GM20000 (cell line): Measurements from ENCODE around the gene TANGO6.

Source experiments
- DNase-seq: peaks from one replicate; pipeline ENCODE4 v3.0.0; 2012; ENCODE audit warnings: low spot score
- TF ChIP-seq, protein P1 (sequence below): IDR thresholded peaks from 2 replicates; pipeline ENCODE4 v1.5.1; 2012; ENCODE audit warnings: mild to moderate bottlenecking, control low read depth; ENCODE audit errors: extremely low read depth, missing control alignments

The TANGO6 gene

DNA sequence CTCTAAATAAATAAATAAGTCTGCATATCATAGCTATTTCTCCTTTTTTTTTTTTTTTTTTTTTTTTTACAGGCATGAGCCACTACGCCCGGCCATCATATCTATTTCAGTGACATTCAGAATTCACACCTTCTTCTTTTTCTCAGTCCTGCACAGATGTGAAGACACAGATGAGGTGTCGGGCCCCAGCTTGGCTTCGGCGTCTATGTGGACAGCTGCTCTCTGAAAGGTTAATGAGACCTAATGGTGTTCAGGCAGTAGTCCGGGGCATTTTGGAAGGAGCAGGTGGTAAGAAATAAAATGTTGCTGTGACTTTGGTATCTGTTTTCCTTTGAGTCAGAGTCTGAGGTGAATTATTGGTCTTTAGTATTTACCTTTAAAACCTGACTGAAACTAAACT is 23.6 kb downstream of the TANGO6 start:
- TF ChIP-seq, protein P1, sequence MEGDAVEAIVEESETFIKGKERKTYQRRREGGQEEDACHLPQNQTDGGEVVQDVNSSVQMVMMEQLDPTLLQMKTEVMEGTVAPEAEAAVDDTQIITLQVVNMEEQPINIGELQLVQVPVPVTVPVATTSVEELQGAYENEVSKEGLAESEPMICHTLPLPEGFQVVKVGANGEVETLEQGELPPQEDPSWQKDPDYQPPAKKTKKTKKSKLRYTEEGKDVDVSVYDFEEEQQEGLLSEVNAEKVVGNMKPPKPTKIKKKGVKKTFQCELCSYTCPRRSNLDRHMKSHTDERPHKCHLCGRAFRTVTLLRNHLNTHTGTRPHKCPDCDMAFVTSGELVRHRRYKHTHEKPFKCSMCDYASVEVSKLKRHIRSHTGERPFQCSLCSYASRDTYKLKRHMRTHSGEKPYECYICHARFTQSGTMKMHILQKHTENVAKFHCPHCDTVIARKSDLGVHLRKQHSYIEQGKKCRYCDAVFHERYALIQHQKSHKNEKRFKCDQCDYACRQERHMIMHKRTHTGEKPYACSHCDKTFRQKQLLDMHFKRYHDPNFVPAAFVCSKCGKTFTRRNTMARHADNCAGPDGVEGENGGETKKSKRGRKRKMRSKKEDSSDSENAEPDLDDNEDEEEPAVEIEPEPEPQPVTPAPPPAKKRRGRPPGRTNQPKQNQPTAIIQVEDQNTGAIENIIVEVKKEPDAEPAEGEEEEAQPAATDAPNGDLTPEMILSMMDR, result no peak
- DNase-seq, result no peak

DNA sequence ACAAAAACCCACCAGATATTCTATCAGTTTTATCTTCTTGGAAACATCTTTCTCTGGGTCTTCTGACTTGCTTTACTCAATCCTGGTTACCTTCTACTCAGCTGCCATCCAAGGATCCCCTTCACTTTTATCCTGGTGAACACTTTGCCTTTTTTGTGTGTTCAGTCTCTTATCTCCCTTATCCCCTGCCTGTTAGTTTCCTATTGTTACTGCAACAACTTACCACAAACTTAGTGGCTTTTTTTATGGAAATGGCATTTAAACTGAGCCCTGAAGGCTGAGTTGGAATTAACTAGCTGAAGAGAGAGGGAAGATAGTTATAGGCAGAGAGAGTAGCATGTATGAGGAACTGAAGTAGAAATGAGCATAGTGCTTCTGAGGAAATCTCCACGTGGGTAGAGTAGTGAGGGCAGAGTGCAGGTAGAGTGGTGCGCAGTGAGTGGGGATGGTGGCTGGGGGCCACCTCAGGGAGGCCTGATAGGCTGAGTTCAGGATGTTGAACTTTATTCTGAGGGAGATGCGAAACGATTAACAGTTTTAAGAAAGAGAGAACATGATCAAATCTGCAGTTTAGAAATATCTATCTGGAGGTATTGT is 26.3 kb downstream of the TANGO6 start:
- DNase-seq, result no peak
- TF ChIP-seq, protein P1, result no peak

DNA sequence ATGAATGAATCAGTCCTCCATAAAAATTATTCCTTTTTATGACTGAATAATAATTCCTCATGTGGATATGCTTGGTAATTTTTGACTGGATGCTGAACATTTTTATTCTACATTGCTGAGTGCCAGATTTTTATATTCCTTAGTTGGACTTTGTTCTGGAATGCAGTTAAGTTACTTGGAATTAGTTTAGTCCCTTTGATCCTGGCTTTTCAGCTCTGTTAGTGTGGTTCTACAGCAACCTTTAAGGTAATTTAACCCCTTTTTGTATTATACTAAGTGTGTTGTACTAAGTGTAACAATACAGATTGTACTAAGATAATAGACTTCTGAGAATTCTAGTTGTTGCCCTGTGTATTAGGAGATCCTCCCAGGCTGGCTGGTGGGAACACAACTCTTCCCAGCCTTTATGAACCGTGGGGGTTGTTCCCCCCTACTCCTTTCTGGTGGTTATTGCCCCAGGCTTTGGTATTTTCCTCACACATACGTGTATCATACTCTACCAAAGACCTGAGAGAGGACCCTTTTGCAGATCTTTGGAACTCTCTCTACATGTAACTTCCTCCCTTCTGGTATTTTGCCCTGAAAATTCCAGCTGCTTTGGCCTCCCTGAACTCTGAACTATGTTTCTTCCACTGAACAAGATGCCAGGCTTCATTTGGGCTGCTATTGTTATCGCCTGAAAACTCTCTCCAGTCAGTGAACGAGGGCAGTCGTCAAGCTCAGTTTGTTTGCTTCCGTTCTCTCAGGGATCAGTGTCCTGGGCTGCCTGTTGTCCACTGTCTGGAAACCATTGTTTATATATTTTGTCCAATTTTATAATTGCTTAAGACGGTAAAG is 30.5 kb downstream of the TANGO6 start:
- TF ChIP-seq, protein P1, result no peak

DNA sequence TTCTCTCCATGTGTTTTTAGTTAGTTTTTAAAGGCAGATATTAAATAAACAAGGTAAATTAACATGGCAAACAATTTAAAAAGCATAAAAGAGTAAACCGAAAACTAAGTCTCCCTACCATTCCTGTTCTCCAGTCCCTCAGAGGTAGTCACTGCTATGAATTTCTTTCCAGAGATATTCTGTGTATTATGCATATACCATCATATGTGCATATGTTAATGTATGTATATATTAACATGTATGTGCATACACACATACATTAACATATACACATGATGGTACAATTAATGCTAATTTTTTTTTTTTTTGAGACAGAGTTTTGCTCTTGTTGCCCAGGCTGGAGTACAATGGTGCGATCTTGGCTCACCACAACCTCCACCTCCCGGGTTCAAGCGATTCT is 32.5 kb downstream of the TANGO6 start:
- DNase-seq, result no peak

More for the DNA sequence above, 30.5 kb downstream of the TANGO6 start:
- DNase-seq, result no peak

DNA sequence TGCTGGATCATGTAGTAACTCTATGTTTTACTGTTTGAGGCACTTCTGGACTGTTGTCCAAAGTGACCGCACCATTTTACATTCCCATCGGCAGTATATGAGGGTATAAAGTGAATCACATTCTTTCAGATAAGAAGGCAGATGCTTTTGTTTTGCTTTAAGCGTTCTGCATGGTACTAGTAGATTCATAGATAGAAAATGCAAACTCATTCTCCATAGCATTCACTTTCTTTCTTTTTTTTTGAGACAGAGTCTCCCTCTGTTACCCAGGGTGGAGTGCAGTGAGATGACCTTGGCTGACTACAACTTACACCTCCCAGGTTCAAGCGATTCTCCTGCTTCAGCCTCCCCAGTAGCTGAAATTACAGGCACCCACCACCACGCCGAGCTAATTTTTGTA is 40.4 kb downstream of the TANGO6 start:
- no peak for DNase-seq
- TF ChIP-seq, protein P1, result no peak

More for the DNA sequence above, 32.5 kb downstream of the TANGO6 start:
- TF ChIP-seq, protein P1, result no peak

DNA sequence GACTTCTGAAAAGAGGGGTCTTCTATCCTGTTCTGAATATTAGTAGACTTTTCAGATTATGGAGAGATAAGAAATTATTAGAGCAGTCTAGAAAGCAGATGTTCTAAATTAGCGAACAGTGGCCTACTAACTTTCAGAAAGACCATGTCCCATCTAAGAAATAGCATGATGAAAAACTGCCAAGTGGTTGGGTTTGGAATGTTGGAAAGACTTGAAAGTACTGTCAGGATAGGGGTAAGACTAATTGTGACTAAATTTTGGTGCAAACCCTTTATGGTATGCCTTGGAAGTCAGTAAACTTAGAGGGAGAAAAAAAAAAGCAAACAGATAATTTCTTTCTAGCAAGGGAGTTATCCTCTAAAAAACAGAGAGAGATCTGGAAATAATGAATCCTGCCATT is 41.1 kb downstream of the TANGO6 start:
- TF ChIP-seq, protein P1, result no peak
- DNase-seq, result no peak
